Endothelial cell of umbilical vein (primary cell): ENCODE results near the gene SMG1. TPM values are rescaled to one million over a fixed set of nuclear protein-coding genes. Genes with fewer than 3 reads are reported as not detected.

Source experiments
- BruUV-seq: library from RNA; stranded (reverse); fragments of 400-500 nt; replicated peaks from 2 replicates; lab custom pipeline; 2021; lab: Mats Ljungman, UMichigan
- CTCF ChIA-PET: fragments of 300-600, 350-600 bp; sonication (Branson Sonifier 250); formaldehyde crosslinking; loops from one replicate; lab custom pipeline; 2021; ENCODE audit warnings: antibody characterized with exemption, inconsistent platforms; lab: Charles Lee
- POLR2A ChIA-PET: fragments of 300-600, 350-600 bp; sonication (Branson Sonifier 250); formaldehyde crosslinking; loops from one replicate; lab custom pipeline; 2021; ENCODE audit warnings: antibody characterized with exemption, inconsistent platforms; lab: Charles Lee
- DNase-seq: peaks from one replicate; pipeline ENCODE4 v3.0.0-alpha.2; 2011; ENCODE audit warnings: low read depth, low spot score
- FAIRE-seq: peaks from 2 replicates; lab custom pipeline; 2011; peaks lifted over from hg19 to GRCh38; lab: Jason Lieb, UNC
- H2AFZ ChIP-seq: 2 replicates; pipeline ENCODE4 v1.6.0; 2012; ENCODE audit warnings: low read depth, low read length, control low read depth, inconsistent platforms
- H3K27ac ChIP-seq: 2 replicates; pipeline ENCODE4 v1.5.1; 2011; ENCODE audit warnings: low read depth, mild to moderate bottlenecking, control low read depth, low read length, moderate library complexity; ENCODE audit not compliant: insufficient read depth
- H3K27me3 ChIP-seq, 2 experiments: 2 replicates each; pipeline versions ENCODE4 v1.6.0 to v1.6.1; 2011; ENCODE audit warnings: low read length in 2 of 2, mixed read lengths in 1 of 2; ENCODE audit not compliant: control insufficient read depth in 2 of 2, insufficient read depth in 2 of 2
- H3K36me3 ChIP-seq, 2 experiments: 2 replicates in 1 of 2; 3 replicates in 1 of 2; pipeline ENCODE4 v1.5.1; 2011; ENCODE audit warnings: low read length in 2 of 2, mild to moderate bottlenecking in 1 of 2, moderate library complexity in 1 of 2; ENCODE audit not compliant: control insufficient read depth in 2 of 2, insufficient read depth in 2 of 2; ENCODE audit errors: extremely low read depth in 1 of 2
- H3K4me1 ChIP-seq: 3 replicates; pipeline ENCODE4 v1.5.1; 2011; ENCODE audit warnings: mild to moderate bottlenecking, low read length; ENCODE audit not compliant: control insufficient read depth, insufficient read depth; ENCODE audit errors: extremely low read depth
- H3K4me2 ChIP-seq: 2 replicates; pipeline ENCODE4 v1.6.1; 2011; ENCODE audit warnings: low read length, control low read depth, mixed read lengths; ENCODE audit not compliant: insufficient read depth
- H3K4me3 ChIP-seq, 3 experiments: fragments of 200-600 bp in 1 of 3; sonication (generic), shearing (Covaris generic) in 1 of 3; replicated peaks in 1 of 3; 2 replicates each; pipeline ENCODE4 v1.5.1; 2011 to 2016; ENCODE audit warnings: control low read depth in 3 of 3, low read length in 3 of 3, mild to moderate bottlenecking in 2 of 3, inconsistent platforms in 1 of 3, low read depth in 1 of 3, moderate library complexity in 1 of 3; ENCODE audit not compliant: insufficient read depth in 1 of 3
- H3K79me2 ChIP-seq: 2 replicates; pipeline ENCODE4 v1.6.0; 2012; ENCODE audit warnings: low read length, inconsistent platforms; ENCODE audit not compliant: control insufficient read depth, insufficient read depth
- H3K9ac ChIP-seq: replicated peaks from 2 replicates; pipeline ENCODE3; 2011; ENCODE audit warnings: low read length, control low read depth; ENCODE audit not compliant: insufficient read depth; ENCODE audit errors: extremely low read depth
- H3K9me1 ChIP-seq: replicated peaks from 3 replicates; pipeline ENCODE4 v1.6.0; 2011; ENCODE audit warnings: mild to moderate bottlenecking, low read length; ENCODE audit not compliant: control insufficient read depth, insufficient read depth; ENCODE audit errors: extremely low read depth
- H3K9me3 ChIP-seq: replicated peaks from 2 replicates; pipeline ENCODE4 v1.5.1; 2012; ENCODE audit warnings: low read length, inconsistent platforms; ENCODE audit not compliant: control insufficient read depth, insufficient read depth
- H4K20me1 ChIP-seq: replicated peaks from 2 replicates; pipeline ENCODE3; 2011; ENCODE audit warnings: mild to moderate bottlenecking, low read length; ENCODE audit not compliant: control insufficient read depth, insufficient read depth; ENCODE audit errors: extremely low read depth
- CTCF ChIP-seq, 2 donors: IDR thresholded peaks; 1 replicate in 1 of 2; 2 replicates in 1 of 2; pipeline ENCODE4 v1.5.1; 2011; ENCODE audit warnings: low read length in 2 of 2, mild to moderate bottlenecking in 2 of 2, moderate library complexity in 2 of 2, control low read depth in 1 of 2, inconsistent platforms in 1 of 2, low read depth in 1 of 2; ENCODE audit not compliant: insufficient read depth in 1 of 2; ENCODE audit errors: extremely low read depth in 1 of 2
- EZH2 ChIP-seq: IDR thresholded peaks from 2 replicates; pipeline ENCODE4 v1.6.1; 2012; ENCODE audit warnings: borderline replicate concordance, low read depth, mild to moderate bottlenecking, moderate library complexity, low read length, inconsistent platforms; ENCODE audit not compliant: severe bottlenecking
- FOS ChIP-seq: IDR thresholded peaks from 2 replicates; pipeline ENCODE4 v1.6.1; 2011; ENCODE audit warnings: mild to moderate bottlenecking, low read length, moderate library complexity, borderline replicate concordance; ENCODE audit not compliant: insufficient read depth
- GATA2 ChIP-seq: IDR thresholded peaks from 2 replicates; pipeline ENCODE4 v1.7.0; 2011; ENCODE audit warnings: low read depth, mild to moderate bottlenecking, moderate library complexity, mixed read lengths, low read length; ENCODE audit not compliant: insufficient read length, insufficient read depth
- JUN ChIP-seq: IDR thresholded peaks from 2 replicates; pipeline ENCODE4 v1.6.1; 2011; ENCODE audit warnings: borderline replicate concordance, low read depth; ENCODE audit not compliant: insufficient read length, insufficient read depth
- MAX ChIP-seq: IDR thresholded peaks from 2 replicates; pipeline ENCODE4 v1.6.1; 2011; ENCODE audit not compliant: insufficient read depth, insufficient read length
- MYC ChIP-seq: IDR thresholded peaks from one replicate; pipeline ENCODE4 v1.6.1; 2011; ENCODE audit warnings: mild to moderate bottlenecking, low read depth, low read length
- POLR2A ChIP-seq: IDR thresholded peaks from 2 replicates; pipeline ENCODE4 v1.6.1; 2012; ENCODE audit warnings: low read depth, mild to moderate bottlenecking, control low read depth, low read length
- POLR2AphosphoS5 ChIP-seq: IDR thresholded peaks from 2 replicates; pipeline ENCODE4 v1.6.1; 2012; ENCODE audit warnings: low read depth, mild to moderate bottlenecking, control low read depth, low read length, moderate library complexity; ENCODE audit not compliant: insufficient read depth
- dilution Hi-C: fragments of 300-500 bp; cut with MboI; formaldehyde crosslinking; loops from one replicate; pipeline ENCODE4 v1.15.0; 2019; ENCODE audit warnings: low sequenced_read_pairs; ENCODE audit not compliant: extremely low pct_ligation_motif_present
- intact Hi-C: fragments of 100-400 bp; cut with micrococcal nuclease; formaldehyde crosslinking; loops from one replicate; pipeline ENCODE4 v1.10.0; 2022
- polyA plus RNA-seq, 4 experiments: library from polyadenylated mRNA; depleted of rRNA in 3 of 4; stranded (reverse) in 3 of 4; unstranded in 1 of 4; fragments of >200 nt; gene quantifications; 2 replicates each; pipeline versions ENCODE4 v1.2.1 to v1.2.3, GENCODE V29; 2011 to 2012; ENCODE audit warnings: missing spikeins in 1 of 4
- total RNA-seq: library from RNA; stranded (reverse); gene quantifications from 2 replicates; pipeline ENCODE4 v1.2.3, GENCODE V29; 2021

SMG1 gene
- total and polyA plus RNA-seq, 2 donors (not counting 3 experiments of a cell fraction or from before 2014, with no cell fraction given) = 14.0 to 90.8 TPM

- Histone ChIP-seq H4K20me1 (no peaks in the 10 kb centered on the region), H3K4me1 (no peaks in the 10 kb centered on the region), H3K79me2 (no peaks in the 10 kb centered on the region), H2AFZ (no peak overlapping the region), H3K9ac (no peak overlapping the region), H3K36me3 (peaks cover 27 to 38% of the 10 kb centered on the region in 2 experiments), H3K4me2 (no peak overlapping the region), H3K27me3 (no peaks in the 10 kb centered on the region), H3K27ac (no peak overlapping the region), H3K9me3 (no peaks in the 10 kb centered on the region), H3K9me1 (no peaks in the 10 kb centered on the region), H3K4me3 (no peak overlapping the region)
- CTCF ChIA-PET = interaction anchor here (1.1 to 1.5 kb wide), 2 partner anchors 9 to 16 kb away, joined by 3 read pairs; no protein-coding TSS in a partner anchor
- BruUV-seq = no TSS peak
- FAIRE-seq = peak; percentile 46
- POLR2A ChIA-PET = no interaction called here
- DNase-seq = no peak
- intact Hi-C loops = no loop called here
- TF ChIP-seq POLR2AphosphoS5 = no peak
- TF ChIP-seq MAX = no peak
- no peak for TF ChIP-seq CTCF (IDR thresholded peaks at IDR 0.05; ENCODE audit: extremely low read depth in 1 of 2, insufficient read depth in 1 of 2, low read depth in 1 of 2, low read length in 2 of 2)
- no peak for TF ChIP-seq FOS
- TF ChIP-seq GATA2 = no peak
- TF ChIP-seq MYC = no peak
- TF ChIP-seq JUN = no peak
- TF ChIP-seq POLR2A = no peak
- no peak for TF ChIP-seq EZH2
- dilution Hi-C loops = no loop called here
These were observed 79.8 kb downstream of the SMG1 start for GRCh38 chr16:18846416-18846815.
